ENCODE measurements around the gene CD84. TPM values are rescaled to one million over a fixed set of nuclear protein-coding genes. Genes with fewer than 3 reads are reported as not detected.
"Not testable (repeated sequence)": the region's sequence is repeated elsewhere in the genome, so short reads cannot be mapped to it uniquely, and the experiment has no call there.

Gene CD84
- total and polyA plus RNA-seq, 12 donors = 0.25 to 11.8 (median 1.6) TPM

DNA sequence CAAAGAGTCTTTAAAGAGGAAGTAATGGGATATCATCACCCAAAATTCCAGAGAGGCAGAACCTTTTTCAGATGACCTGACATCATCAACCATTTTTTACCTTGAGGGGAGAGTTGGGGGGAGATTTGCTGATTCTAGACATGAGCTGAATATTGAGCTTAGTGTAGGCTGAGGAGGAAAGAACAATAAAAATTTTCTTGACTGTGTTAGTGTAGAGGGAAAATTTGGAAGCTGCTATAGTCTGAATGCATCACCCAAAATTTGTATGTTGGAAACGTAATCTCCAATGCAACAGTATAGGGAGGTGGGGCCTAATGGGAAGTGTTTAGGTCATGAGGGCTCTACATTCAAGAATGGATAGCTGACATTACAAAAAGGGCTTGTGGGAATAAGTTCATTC is 17.8 kb upstream of the CD84 start:
- Histone ChIP-seq H3K27me3 (no peaks in the 10 kb centered on the region), H3K4me1 (no peaks in the 10 kb centered on the region), H3K9me3 (peaks cover 0 to 44% (median 17%) of the 10 kb centered on the region in 11 donors), H3K36me3 (no peaks in the 10 kb centered on the region), H3K27ac (no peak overlapping the region), H3K4me3 (no peak overlapping the region)
- 88 to 95% methylated on average over 1 of the region's 1 CpG for WGBS, 2 donors
- TF ChIP-seq, protein P1, sequence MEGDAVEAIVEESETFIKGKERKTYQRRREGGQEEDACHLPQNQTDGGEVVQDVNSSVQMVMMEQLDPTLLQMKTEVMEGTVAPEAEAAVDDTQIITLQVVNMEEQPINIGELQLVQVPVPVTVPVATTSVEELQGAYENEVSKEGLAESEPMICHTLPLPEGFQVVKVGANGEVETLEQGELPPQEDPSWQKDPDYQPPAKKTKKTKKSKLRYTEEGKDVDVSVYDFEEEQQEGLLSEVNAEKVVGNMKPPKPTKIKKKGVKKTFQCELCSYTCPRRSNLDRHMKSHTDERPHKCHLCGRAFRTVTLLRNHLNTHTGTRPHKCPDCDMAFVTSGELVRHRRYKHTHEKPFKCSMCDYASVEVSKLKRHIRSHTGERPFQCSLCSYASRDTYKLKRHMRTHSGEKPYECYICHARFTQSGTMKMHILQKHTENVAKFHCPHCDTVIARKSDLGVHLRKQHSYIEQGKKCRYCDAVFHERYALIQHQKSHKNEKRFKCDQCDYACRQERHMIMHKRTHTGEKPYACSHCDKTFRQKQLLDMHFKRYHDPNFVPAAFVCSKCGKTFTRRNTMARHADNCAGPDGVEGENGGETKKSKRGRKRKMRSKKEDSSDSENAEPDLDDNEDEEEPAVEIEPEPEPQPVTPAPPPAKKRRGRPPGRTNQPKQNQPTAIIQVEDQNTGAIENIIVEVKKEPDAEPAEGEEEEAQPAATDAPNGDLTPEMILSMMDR (IDR thresholded peaks at IDR 0.05) = no peak
- no peak for DNase-seq
- intact Hi-C loops (cut with DNase I) = no loop called here
- no peak for ATAC-seq

GRCh38 chr1:160590488-160590887 is 11.2 kb upstream of the CD84 start:
- Histone ChIP-seq H3K27ac (no peak overlapping the region), H3K4me1 (peaks cover 0 to 3% (median 0%) of the 10 kb centered on the region in 9 donors), H3K27me3 (no peaks in the 10 kb centered on the region), H3K4me3 (no peak overlapping the region), H3K9me3 (peaks cover 0 to 22% (median 0%) of the 10 kb centered on the region in 11 donors), H3K36me3 (no peaks in the 10 kb centered on the region)
- ATAC-seq (no peak), DNase-seq (no peak)
- 82 to 91% methylated on average over 1 of the region's 1 CpG for WGBS, 2 donors
- intact Hi-C loops (cut with DNase I) = no loop called here
- TF ChIP-seq, protein P1 (IDR thresholded peaks at IDR 0.05) = no peak

GRCh38 chr1:160588468-160588867 is 9.2 kb upstream of the CD84 start:
- no peak for ATAC-seq
- no peak for DNase-seq
- peaks cover 0 to 3% (median 0%) of the 10 kb centered on the region in 9 donors for H3K4me1 ChIP-seq
- no peak overlapping the region for H3K4me3 ChIP-seq
- 79 to 85% methylated on average over 6 of the region's 6 CpGs for WGBS, 2 donors
- no peaks in the 10 kb centered on the region for H3K36me3 ChIP-seq
- no peak overlapping the region for H3K27ac ChIP-seq
- no peaks in the 10 kb centered on the region for H3K27me3 ChIP-seq
- peaks cover 0 to 17% (median 0%) of the 10 kb centered on the region in 11 donors for H3K9me3 ChIP-seq
- intact Hi-C loops (cut with DNase I) = no loop called here
- TF ChIP-seq, protein P1 (IDR thresholded peaks at IDR 0.05) = no peak

DNA sequence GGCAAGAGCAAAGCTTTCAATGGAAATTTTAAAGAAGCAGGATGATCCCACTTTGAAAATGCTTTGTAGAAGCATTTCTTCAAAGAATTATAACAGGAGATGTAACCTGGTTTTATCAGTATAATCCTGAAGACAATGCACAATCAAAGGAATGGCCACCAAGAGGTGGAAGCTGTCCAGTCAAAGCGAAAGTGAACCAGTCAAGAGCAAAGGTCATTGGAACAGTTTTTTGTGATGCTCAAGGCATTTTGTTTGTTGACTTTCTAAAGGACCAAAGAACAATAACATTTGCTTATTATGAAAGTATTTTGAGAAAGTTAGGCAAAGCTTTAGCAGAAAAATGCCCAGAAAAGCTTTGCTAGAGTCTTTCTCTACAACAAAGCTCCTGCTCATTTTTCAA is 5.5 kb upstream of the CD84 start:
- intact Hi-C loops (cut with DNase I) = no loop called here
- TF ChIP-seq, protein P1 (IDR thresholded peaks at IDR 0.05) = no peak
- no peak overlapping the region for H3K27ac ChIP-seq
- peaks cover 0 to 15% (median 0%) of the 10 kb centered on the region in 11 donors for H3K9me3 ChIP-seq
- peaks cover 0 to 11% (median 0%) of the 10 kb centered on the region in 9 donors for H3K4me1 ChIP-seq
- no peak for DNase-seq
- no peaks in the 10 kb centered on the region for H3K27me3 ChIP-seq
- H3K36me3 ChIP-seq = no peaks in the 10 kb centered on the region
- no peak for ATAC-seq
- WGBS, 2 donors = 79 to 88% methylated on average over 1 of the region's 1 CpG
- H3K4me3 ChIP-seq = no peak overlapping the region

GRCh38 chr1:160582976-160583375 is 3.7 kb upstream of the CD84 start:
- H3K4me3 ChIP-seq; DNase-seq; ATAC-seq; intact Hi-C loops (cut with DNase I); H3K27ac ChIP-seq; H3K36me3 ChIP-seq; H3K27me3 ChIP-seq: not testable (repeated sequence)
- Histone ChIP-seq H3K4me1 (peaks cover 0 to 11% (median 0%) of the 10 kb centered on the region in 9 donors), H3K9me3 (peaks cover 0 to 15% (median 0%) of the 10 kb centered on the region in 11 donors)
- WGBS, 2 donors = 86 to 88% methylated on average over 2 of the region's 2 CpGs
